Hepatocyte (in vitro differentiated cells): ENCODE data around the gene TTC7B.

ENCODE experiments used
- EZH2 ChIP-seq: fragments of 200-600 bp; sonication (generic); IDR thresholded peaks from 2 replicates; pipeline ENCODE4 v1.6.1; 2016; ENCODE audit warnings: antibody characterized with exemption, mild to moderate bottlenecking, borderline replicate concordance
- TF ChIP-seq, protein P1 (sequence below): fragments of 200-600 bp; sonication (generic); IDR thresholded peaks from 2 replicates; pipeline ENCODE4 v1.5.1; 2016; ENCODE audit warnings: antibody characterized with exemption, mild to moderate bottlenecking; ENCODE audit not compliant: poor library complexity

DNA sequence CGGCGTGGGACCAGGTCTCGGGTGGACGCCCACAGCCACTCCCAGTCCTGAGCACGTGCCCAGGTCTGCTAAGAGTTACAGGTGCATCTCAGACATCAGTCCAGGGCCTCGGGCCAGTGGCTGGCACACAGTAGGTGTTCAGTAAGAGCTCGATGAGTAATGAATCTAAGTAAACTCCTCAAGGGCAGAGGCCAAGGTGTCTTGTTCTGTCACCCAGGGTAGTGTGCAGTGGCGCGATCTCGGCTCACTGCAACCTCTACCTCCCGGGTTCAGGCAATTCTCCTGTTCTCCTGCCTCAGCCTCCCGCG, 11.2 kb downstream of the TTC7B start:
- TF ChIP-seq, protein P1, sequence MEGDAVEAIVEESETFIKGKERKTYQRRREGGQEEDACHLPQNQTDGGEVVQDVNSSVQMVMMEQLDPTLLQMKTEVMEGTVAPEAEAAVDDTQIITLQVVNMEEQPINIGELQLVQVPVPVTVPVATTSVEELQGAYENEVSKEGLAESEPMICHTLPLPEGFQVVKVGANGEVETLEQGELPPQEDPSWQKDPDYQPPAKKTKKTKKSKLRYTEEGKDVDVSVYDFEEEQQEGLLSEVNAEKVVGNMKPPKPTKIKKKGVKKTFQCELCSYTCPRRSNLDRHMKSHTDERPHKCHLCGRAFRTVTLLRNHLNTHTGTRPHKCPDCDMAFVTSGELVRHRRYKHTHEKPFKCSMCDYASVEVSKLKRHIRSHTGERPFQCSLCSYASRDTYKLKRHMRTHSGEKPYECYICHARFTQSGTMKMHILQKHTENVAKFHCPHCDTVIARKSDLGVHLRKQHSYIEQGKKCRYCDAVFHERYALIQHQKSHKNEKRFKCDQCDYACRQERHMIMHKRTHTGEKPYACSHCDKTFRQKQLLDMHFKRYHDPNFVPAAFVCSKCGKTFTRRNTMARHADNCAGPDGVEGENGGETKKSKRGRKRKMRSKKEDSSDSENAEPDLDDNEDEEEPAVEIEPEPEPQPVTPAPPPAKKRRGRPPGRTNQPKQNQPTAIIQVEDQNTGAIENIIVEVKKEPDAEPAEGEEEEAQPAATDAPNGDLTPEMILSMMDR = no peak
- TF ChIP-seq EZH2 = no peak
